Measurements from ENCODE around the gene DPM2. TPM values are rescaled to one million over a fixed set of nuclear protein-coding genes. Genes with fewer than 3 reads are reported as not detected.

The DPM2 gene
- total and polyA plus RNA-seq, 2 of the 4 experiments (the other 2 are of a cell fraction) = 10.8 to 60.6 TPM

DNA sequence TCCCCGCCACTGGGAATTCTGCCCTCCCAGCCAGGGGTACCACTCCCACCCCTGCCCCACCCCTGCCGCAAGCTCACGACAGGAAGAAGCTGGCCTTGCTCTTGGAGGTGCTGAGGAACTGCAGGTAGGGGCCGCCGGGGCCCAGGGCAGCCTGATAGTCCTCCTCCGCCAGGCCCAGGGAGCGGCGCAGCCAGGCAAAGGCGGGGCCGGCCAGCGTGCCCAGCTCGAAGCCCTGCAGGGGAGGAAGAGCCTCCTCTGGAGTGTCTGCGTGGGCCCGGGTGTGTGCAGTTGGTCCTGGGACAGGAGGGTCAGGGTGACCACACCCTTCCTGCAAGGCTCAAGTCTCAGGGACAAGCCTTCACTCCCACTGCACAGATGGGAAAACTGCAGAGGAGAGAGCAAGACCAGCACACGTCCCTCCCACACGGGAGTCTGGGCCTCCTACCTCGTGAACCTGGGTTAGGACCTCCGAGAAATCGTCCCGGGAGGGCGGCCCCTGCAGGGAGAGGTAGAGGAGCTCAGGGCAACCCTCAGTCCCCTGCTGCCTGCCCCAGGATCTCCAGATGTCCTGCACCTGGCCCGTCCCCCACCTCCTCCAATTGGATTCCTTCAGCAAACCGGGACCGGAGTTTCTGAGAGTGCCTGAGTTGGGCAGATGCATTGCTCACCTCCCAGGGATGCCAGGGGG lies 9.5 kb downstream of the DPM2 start (continued):
- no peak for TF ChIP-seq MAFK (IDR thresholded peaks at IDR 0.05; ENCODE audit: low read depth, low read length)

DNA sequence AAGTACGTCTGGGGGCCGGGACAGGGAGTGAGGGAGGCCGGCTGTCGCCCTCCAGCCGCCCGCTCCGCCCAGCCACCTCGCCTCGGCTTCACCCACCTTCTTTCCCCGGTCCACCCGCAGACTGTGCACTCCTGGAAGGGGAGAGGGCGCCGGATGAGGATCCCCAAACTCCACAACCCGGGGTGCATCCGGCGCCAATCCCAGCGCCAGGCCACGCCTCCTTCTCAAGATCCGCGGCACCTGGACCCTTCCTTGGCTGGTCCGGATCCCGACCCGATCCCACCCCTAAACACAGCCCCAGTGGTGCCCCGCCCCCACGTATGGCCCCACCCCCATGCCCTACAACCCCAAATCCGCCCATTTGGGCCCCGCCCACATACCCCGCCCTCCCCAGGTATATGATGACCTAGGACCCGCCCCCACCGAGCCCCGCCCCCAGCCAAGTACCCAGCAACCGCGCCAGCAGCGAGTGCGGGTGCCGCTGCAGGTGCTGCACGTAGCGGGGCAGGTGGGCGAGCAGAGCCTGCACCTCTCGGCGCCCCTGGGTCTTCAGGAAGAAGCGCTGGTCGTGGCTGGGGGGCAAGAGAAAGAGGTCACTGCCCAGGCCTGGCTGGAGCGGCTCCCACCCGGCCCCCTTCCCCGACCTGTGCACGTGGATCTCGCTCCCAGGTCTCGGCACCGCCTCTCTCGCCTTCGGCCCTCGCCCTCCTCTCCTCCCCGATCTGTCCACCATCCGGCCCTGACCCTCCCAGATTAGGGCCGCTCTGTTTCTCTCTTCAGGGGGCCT lies 10.3 kb downstream of the DPM2 start:
- 0 out of 2 replicates have a peak, but pooled peaks have one; percentile 3 for TF ChIP-seq MAZ (IDR thresholded peaks at IDR 0.05; ENCODE audit: borderline replicate concordance, low read depth, low read length)
- TF ChIP-seq, protein P1, sequence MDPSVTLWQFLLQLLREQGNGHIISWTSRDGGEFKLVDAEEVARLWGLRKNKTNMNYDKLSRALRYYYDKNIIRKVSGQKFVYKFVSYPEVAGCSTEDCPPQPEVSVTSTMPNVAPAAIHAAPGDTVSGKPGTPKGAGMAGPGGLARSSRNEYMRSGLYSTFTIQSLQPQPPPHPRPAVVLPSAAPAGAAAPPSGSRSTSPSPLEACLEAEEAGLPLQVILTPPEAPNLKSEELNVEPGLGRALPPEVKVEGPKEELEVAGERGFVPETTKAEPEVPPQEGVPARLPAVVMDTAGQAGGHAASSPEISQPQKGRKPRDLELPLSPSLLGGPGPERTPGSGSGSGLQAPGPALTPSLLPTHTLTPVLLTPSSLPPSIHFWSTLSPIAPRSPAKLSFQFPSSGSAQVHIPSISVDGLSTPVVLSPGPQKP (IDR thresholded peaks at IDR 0.05; ENCODE audit: borderline replicate concordance, low read depth, low read length) = no peak
- TF ChIP-seq, protein P2, sequence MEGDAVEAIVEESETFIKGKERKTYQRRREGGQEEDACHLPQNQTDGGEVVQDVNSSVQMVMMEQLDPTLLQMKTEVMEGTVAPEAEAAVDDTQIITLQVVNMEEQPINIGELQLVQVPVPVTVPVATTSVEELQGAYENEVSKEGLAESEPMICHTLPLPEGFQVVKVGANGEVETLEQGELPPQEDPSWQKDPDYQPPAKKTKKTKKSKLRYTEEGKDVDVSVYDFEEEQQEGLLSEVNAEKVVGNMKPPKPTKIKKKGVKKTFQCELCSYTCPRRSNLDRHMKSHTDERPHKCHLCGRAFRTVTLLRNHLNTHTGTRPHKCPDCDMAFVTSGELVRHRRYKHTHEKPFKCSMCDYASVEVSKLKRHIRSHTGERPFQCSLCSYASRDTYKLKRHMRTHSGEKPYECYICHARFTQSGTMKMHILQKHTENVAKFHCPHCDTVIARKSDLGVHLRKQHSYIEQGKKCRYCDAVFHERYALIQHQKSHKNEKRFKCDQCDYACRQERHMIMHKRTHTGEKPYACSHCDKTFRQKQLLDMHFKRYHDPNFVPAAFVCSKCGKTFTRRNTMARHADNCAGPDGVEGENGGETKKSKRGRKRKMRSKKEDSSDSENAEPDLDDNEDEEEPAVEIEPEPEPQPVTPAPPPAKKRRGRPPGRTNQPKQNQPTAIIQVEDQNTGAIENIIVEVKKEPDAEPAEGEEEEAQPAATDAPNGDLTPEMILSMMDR (conservative IDR thresholded peaks at IDR 0.05; ENCODE audit: low read depth, low read length) = no peak
- H3K9me1 ChIP-seq (ENCODE audit: insufficient read depth, low read length) = peaks cover 17% of the 10 kb centered on the region
- peak overlapping the region; percentile 87 for H2AFZ ChIP-seq (replicated peaks; ENCODE audit: low read length, poor library complexity)
- H3K27ac ChIP-seq (ENCODE audit: insufficient read depth, low read length) = no peak overlapping the region
- H3K9me3 ChIP-seq (ENCODE audit: control insufficient read depth, insufficient read depth, low read length) = no peaks in the 10 kb centered on the region
- no peak overlapping the region; the same call in 1 of the 2 replicates for H3K4me2 ChIP-seq (ENCODE audit: low read depth, low read length)
- H4K91ac ChIP-seq (ENCODE audit: insufficient read depth, low read depth, low read length) = no peak overlapping the region
- no TSS peak for BruUV-seq (replicated peaks)
- WGBS, 2 experiments (ENCODE audit: extremely low coverage in 2 of 2, insufficient read length in 1 of 2) = 20% methylated on average over 2 of the region's 56 CpGs; no CpG with 5 or more reads in 1 of the 2 experiments
- H2BK20ac ChIP-seq (ENCODE audit: low read depth, low read length) = no peak overlapping the region
- H2AK9ac ChIP-seq (replicated peaks; ENCODE audit: low read depth, low read length, poor library complexity) = peak overlapping the region; percentile 65
- H3K9ac ChIP-seq (ENCODE audit: low read depth, low read length) = no peak overlapping the region
- no peak overlapping the region for H3K18ac ChIP-seq (ENCODE audit: low read depth, low read length)
- H3K23ac ChIP-seq (ENCODE audit: low read depth, low read length) = no peak overlapping the region
- H2BK15ac ChIP-seq (ENCODE audit: low read depth, low read length) = no peak overlapping the region
- ChIA-PET CTCF (interaction anchor here (1.3 kb wide), 1 partner anchor 191 kb away, joined by 3 read pairs; no protein-coding TSS in a partner anchor), POLR2A (ENCODE audit: unreplicated experiment) (interaction anchor here (0.6 kb wide), 1 partner anchor 1063 kb away, joined by 4 read pairs; no protein-coding TSS in a partner anchor)
- H2BK5ac ChIP-seq (ENCODE audit: low read depth, low read length, poor library complexity, severe bottlenecking) = no peak overlapping the region
- in situ Hi-C loops (cut with MboI; ENCODE audit: low sequenced_read_pairs) = no loop called here
- ATAC-seq (ENCODE audit: low read depth) (no peak), DNase-seq (no peak)
- H2BK120ac ChIP-seq (ENCODE audit: low read depth, low read length) = no peak overlapping the region
- no peak overlapping the region for H4K5ac ChIP-seq (ENCODE audit: low read depth, low read length)
- peak overlapping the region; percentile 74; the same call in 1 of the 2 replicates for H2AK5ac ChIP-seq (ENCODE audit: low read depth, low read length)
- H3K14ac ChIP-seq (replicated peaks; ENCODE audit: low read depth, low read length) = no peak overlapping the region
- H4K20me1 ChIP-seq (ENCODE audit: insufficient read depth, low read length) = peaks cover 14% of the 10 kb centered on the region
- intact Hi-C loops (cut with micrococcal nuclease) = loop anchor here (10.0 kb wide), 2 partner anchors 423 to 723 kb away; no protein-coding TSS in a partner anchor
- H3K4me3 ChIP-seq (ENCODE audit: insufficient read depth, low read depth, low read length) = no peak overlapping the region
- no peaks in the 10 kb centered on the region for H3K27me3 ChIP-seq (ENCODE audit: control insufficient read depth, insufficient read depth, low read length)
- H3K79me1 ChIP-seq (ENCODE audit: low read depth in 1 of 2, low read length in 2 of 2) = 0 out of 4 replicates have a peak, but pooled peaks cover 0 to 12% of the 10 kb centered on the region in 2 experiments
- H3K56ac ChIP-seq (ENCODE audit: extremely low read depth, insufficient read depth, low read length) = no peak overlapping the region; the same call in 1 of the 2 replicates
- dilution Hi-C loops (cut with HindIII; ENCODE audit: low sequenced_read_pairs, unreplicated experiment) = no loop called here
- H3K4ac ChIP-seq (ENCODE audit: low read depth, low read length) = no peak overlapping the region
- H3K36me3 ChIP-seq (ENCODE audit: control insufficient read depth, insufficient read depth, low read length) = no peaks in the 10 kb centered on the region
- peaks cover 13% of the 10 kb centered on the region for H3K4me1 ChIP-seq (ENCODE audit: control insufficient read depth, insufficient read depth, low read length)
- H4K8ac ChIP-seq (ENCODE audit: low read depth in 2 of 2, low read length in 2 of 2) = no peak overlapping the region; a peak in 1 of 4 replicates

All from IMR-90 (cell line).